IPS-15b (cell line): ENCODE measurements around the gene NAE1.

Source experiments
- H3K27me3 ChIP-seq: one replicate; pipeline ENCODE4 v1.6.1; 2013; ENCODE audit warnings: low read length; ENCODE audit not compliant: control insufficient read depth, insufficient read depth
- H3K36me3 ChIP-seq: one replicate; pipeline ENCODE4 v1.6.1; 2013; ENCODE audit warnings: low read length; ENCODE audit not compliant: control insufficient read depth, insufficient read depth
- H3K4me1 ChIP-seq: one replicate; pipeline ENCODE4 v1.6.1; 2013; ENCODE audit warnings: mild to moderate bottlenecking, low read length; ENCODE audit not compliant: control insufficient read depth, insufficient read depth
- H3K4me3 ChIP-seq: one replicate; pipeline ENCODE4 v1.5.1; 2013; ENCODE audit warnings: low read depth, low read length
- H3K9ac ChIP-seq: one replicate; pipeline ENCODE4 v1.6.1; 2013; ENCODE audit warnings: low read depth, mild to moderate bottlenecking, low read length
- H3K9me3 ChIP-seq: one replicate; pipeline ENCODE4 v1.6.1; 2013; ENCODE audit warnings: mild to moderate bottlenecking, low read length; ENCODE audit not compliant: control insufficient read depth, insufficient read depth

The NAE1 gene

GRCh38 chr16:66834746-66835145, 4.0 kb upstream of the NAE1 start:
- Histone ChIP-seq H3K9me3 (no peaks in the 10 kb centered on the region), H3K4me1 (no peaks in the 10 kb centered on the region), H3K4me3 (no peak overlapping the region), H3K9ac (no peak overlapping the region), H3K27me3 (peaks cover 12% of the 10 kb centered on the region), H3K36me3 (peaks cover 3% of the 10 kb centered on the region)

GRCh38 chr16:66832661-66833305, 2.0 kb upstream of the NAE1 start:
- no peaks in the 10 kb centered on the region for H3K9me3 ChIP-seq
- peaks cover 7% of the 10 kb centered on the region for H3K36me3 ChIP-seq
- peaks cover 12% of the 10 kb centered on the region for H3K27me3 ChIP-seq
- H3K9ac ChIP-seq, result no peak overlapping the region
- no peaks in the 10 kb centered on the region for H3K4me1 ChIP-seq
- no peak overlapping the region for H3K4me3 ChIP-seq

- Histone ChIP-seq H3K4me1 (no peaks in the 10 kb centered on the region), H3K27me3 (peaks cover 12% of the 10 kb centered on the region), H3K36me3 (peaks cover 10% of the 10 kb centered on the region), H3K9me3 (no peaks in the 10 kb centered on the region), H3K9ac (no peak overlapping the region), H3K4me3 (no peak overlapping the region)
Observed at GRCh38 chr16:66832190-66832589, 1.4 kb upstream of the NAE1 start.

DNA sequence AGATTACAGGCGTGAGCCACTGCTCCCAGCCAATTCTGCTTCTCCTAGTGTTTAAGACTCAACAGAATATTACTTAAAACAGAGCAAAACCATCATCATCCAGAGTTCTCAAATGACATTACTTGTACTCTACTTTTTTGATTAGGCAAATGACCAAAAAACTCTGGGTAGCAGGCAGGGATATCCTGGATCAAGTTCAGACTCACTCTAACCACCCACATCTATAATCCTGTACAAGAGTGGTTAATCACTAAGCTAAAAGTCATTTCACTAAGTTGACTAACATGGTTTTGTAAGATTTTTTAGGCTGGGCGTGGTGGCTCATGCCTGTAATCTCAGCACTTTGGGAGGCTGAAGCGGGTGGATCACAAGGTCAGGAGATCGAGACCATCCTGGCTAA, 6.8 kb downstream of the NAE1 start:
- H3K4me1 ChIP-seq, result no peaks in the 10 kb centered on the region
- no peaks in the 10 kb centered on the region for H3K9me3 ChIP-seq
- peaks cover 22% of the 10 kb centered on the region for H3K36me3 ChIP-seq
- no peak overlapping the region for H3K4me3 ChIP-seq
- no peak overlapping the region for H3K9ac ChIP-seq
- no peaks in the 10 kb centered on the region for H3K27me3 ChIP-seq

GRCh38 chr16:66814734-66815133, 16.0 kb downstream of the NAE1 start:
- Histone ChIP-seq H3K36me3 (peaks cover 33% of the 10 kb centered on the region), H3K4me3 (no peak overlapping the region), H3K9ac (no peak overlapping the region), H3K27me3 (no peaks in the 10 kb centered on the region), H3K4me1 (no peaks in the 10 kb centered on the region), H3K9me3 (no peaks in the 10 kb centered on the region)

DNA sequence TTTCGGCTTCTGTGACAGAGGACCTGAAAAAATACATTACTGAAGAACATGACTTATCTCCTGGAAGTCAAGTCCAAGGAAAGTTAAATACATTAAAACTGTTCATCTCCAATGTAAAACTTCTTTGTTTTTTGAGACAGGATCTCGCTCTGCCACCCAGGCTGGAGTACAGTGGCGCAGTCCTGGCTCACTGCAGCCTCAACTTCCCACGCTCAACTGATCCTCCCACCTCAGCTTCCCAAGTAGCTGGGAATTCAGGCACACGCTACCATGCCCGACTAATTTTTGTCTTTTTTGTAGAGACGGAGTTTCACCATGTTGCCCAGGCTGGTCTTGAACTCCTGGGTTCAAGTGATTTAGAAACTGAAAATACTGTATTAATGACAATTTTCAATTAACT, 19.7 kb downstream of the NAE1 start:
- Histone ChIP-seq H3K36me3 (peaks cover 17% of the 10 kb centered on the region), H3K27me3 (no peaks in the 10 kb centered on the region), H3K4me1 (no peaks in the 10 kb centered on the region), H3K4me3 (no peak overlapping the region), H3K9me3 (no peaks in the 10 kb centered on the region), H3K9ac (no peak overlapping the region)

- Histone ChIP-seq H3K4me3 (no peak overlapping the region), H3K4me1 (no peaks in the 10 kb centered on the region), H3K36me3 (peaks cover 21% of the 10 kb centered on the region), H3K9me3 (no peaks in the 10 kb centered on the region), H3K27me3 (no peaks in the 10 kb centered on the region), H3K9ac (no peak overlapping the region)
Observed at GRCh38 chr16:66810391-66810790, 20.4 kb downstream of the NAE1 start.

DNA sequence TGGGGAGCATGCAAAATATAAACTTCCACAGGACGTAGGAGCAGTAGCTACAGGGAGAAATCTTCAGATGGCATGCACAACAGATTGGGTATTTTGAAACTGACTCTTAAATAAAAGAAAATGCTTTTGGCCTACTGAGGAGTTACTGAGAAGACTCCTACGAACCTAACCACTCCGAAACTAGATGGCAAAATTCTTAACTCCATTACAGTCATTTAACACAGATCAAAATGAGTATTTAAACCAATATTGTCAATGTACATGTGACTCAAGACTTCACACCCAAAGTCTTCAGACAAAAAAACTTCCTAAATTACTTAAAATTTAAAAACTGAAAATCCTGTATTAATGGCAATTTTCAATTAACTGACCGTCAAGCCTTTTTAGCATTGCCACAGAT, 21.0 kb downstream of the NAE1 start:
- Histone ChIP-seq H3K4me3 (no peak overlapping the region), H3K27me3 (no peaks in the 10 kb centered on the region), H3K9ac (no peak overlapping the region), H3K4me1 (no peaks in the 10 kb centered on the region), H3K9me3 (no peaks in the 10 kb centered on the region), H3K36me3 (peaks cover 21% of the 10 kb centered on the region)

DNA sequence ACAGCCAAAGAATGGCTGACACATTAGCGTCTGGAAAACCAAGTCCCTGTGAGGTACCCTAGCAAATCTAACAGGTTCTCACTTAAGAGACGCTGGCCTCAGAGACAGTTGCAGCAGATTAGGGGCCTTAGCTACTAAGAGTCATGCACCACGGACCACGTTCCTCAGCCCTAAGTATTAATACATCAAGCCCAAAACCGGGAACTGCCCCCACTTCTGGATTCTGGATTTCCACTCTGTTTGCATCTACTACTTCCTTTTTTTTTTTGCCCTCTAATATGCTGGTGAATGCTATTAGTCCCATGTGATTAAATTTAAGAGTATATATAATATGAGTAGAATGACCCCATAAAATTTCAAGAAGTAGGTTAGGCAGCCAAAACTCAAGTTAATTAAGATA, 28.6 kb downstream of the NAE1 start:
- Histone ChIP-seq H3K36me3 (peaks cover 13% of the 10 kb centered on the region), H3K27me3 (no peaks in the 10 kb centered on the region), H3K9ac (no peak overlapping the region), H3K4me1 (no peaks in the 10 kb centered on the region), H3K4me3 (no peak overlapping the region), H3K9me3 (no peaks in the 10 kb centered on the region)

DNA sequence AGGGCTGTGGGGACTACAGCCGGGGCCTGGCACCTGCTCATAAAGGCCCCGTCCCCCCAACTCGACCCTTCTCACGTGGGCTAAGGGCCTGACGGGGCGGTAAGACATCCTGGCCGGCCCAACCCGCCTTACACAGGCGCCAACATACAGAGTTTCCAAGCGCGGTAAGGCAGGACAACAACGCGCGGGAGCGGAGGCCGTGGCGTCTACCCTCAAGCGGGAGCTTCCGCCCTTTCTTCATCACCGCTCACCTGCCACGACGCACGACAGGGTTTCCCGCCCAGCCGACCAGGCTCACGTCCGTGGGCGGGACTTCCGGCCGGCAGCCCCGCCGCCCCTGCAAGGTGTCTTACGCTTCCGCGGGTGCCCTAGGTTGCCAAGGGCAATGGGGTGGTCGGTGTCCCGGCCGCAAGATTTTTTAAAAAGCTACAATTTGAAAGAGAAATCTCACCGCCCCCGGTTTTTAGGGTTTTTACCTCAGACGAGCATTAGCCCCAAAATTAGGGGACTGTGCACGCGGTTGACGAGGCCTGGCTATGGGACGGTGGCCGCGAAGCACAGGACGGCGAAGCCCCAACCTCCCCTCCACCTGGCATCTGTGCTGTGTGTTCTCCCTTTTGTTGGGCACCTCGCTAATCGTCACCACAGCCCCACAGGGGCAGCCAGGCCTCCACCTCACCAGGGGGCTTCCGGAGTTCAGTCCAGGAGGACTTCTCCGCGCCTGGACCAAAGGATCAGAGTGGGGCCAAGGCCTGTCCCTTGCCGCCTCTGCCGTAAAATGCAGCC, 29.3 kb downstream of the NAE1 start, which contains the start of gene TERB1:
TERB1 (minus strand) TSS at position 265 of the 786 bp plus-strand sequence. CDS start 4,786 bp downstream, outside the sequence.
- H3K9ac ChIP-seq, result no peak within 1 kb of the TSS
- no peak within 1 kb of the TSS for H3K4me3 ChIP-seq
- no peaks in the 10 kb centered on the region for H3K4me1 ChIP-seq
- no peaks in the 10 kb centered on the region for H3K27me3 ChIP-seq
- H3K36me3 ChIP-seq, result peaks cover 13% of the 10 kb centered on the region
- H3K9me3 ChIP-seq, result no peaks in the 10 kb centered on the region

GRCh38 chr16:66800856-66801255, 29.9 kb downstream of the NAE1 start:
- H3K9me3 ChIP-seq, result no peaks in the 10 kb centered on the region
- no peaks in the 10 kb centered on the region for H3K27me3 ChIP-seq
- H3K9ac ChIP-seq, result no peak overlapping the region
- H3K36me3 ChIP-seq, result peaks cover 13% of the 10 kb centered on the region
- no peak overlapping the region for H3K4me3 ChIP-seq
- H3K4me1 ChIP-seq, result no peaks in the 10 kb centered on the region

- Histone ChIP-seq H3K9ac (no peak overlapping the region), H3K9me3 (no peaks in the 10 kb centered on the region), H3K27me3 (no peaks in the 10 kb centered on the region), H3K4me1 (no peaks in the 10 kb centered on the region), H3K36me3 (no peaks in the 10 kb centered on the region), H3K4me3 (no peak overlapping the region)
Observed at GRCh38 chr16:66798161-66798560, 32.6 kb downstream of the NAE1 start.
